GM19193 (cell line): ENCODE measurements around the gene ZNF30.

Experiments used
- POLR2A ChIP-seq: IDR thresholded peaks from 4 replicates; pipeline ENCODE4 v1.6.1; 2011; ENCODE audit not compliant: insufficient read depth, insufficient read length; ENCODE audit errors: extremely low read depth

The ZNF30 gene

DNA sequence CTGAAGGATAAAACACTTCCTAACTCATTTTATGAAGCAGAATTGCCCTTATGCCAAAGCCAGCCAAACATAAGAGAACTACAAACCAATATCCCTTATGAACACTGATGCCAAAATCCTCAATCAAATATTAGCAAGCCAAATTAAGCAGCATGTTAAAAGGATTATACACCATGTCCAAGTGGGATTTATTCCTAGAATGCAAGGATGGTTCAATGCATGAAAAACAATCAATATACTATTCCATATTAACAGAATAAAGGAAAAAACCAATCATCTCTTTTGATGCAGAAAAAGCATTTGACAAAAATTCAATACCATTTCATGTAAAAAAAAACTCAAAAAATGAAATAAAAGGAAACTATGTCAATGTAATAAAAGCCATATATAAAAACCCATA lies 26.4 kb downstream of the ZNF30 start:
- no peak for TF ChIP-seq POLR2A

- TF ChIP-seq POLR2A = no peak
Observed at GRCh38 chr19:34957830-34958751, 31.4 kb downstream of the ZNF30 start.

DNA sequence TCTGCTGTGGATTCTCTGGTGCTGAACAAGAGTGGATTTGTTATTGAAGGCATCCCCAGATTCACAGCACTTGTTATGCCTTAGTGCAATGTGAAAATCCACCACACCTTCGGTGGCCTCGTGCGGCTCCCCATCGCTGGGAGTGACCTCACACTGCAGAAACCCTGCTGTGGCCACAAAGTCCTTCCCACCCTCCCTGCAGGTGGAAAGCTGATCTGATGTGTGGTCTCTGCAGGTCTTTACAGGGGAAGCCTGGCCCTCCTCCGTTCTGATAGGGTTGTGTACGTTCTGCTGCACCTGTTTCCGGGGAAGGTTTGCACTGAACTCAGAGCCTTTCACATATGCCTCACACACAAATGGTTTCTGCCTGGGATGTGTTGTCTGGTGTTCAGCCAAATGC lies 32.3 kb downstream of the ZNF30 start:
- TF ChIP-seq POLR2A = no peak

DNA sequence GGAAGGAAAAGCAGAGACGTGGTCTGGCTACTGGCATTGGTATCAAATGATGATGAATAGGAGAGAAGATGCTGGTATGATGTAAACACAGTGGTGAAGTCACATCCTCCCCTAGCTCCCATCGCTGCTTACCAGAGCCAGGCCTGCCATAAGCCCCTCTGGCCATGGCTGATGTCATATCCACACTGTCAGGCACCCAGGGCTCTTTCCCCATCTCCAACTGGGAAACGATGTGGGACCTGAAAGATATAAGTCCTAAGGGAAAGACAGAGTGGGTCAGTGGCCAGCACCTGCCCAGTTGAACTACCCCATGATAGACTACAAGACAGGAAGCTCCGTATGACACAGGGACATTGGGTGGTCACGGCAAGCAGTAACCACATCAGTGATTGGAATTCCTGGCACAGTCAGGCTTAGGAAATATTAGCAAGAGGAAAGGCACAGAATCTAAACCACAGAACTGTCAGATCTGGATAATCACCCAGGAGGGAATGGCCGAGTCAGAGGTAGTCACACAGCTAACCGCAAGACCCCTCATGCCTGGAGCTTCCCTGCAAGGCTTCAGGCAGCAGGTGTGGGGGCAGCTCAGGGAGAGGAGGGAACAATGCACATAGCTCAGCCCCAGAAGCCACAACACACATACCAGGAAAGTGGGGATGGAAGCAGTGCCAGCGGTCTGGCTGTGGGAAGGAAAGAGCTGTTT lies 33.6 kb downstream of the ZNF30 start:
- no peak for TF ChIP-seq POLR2A

DNA sequence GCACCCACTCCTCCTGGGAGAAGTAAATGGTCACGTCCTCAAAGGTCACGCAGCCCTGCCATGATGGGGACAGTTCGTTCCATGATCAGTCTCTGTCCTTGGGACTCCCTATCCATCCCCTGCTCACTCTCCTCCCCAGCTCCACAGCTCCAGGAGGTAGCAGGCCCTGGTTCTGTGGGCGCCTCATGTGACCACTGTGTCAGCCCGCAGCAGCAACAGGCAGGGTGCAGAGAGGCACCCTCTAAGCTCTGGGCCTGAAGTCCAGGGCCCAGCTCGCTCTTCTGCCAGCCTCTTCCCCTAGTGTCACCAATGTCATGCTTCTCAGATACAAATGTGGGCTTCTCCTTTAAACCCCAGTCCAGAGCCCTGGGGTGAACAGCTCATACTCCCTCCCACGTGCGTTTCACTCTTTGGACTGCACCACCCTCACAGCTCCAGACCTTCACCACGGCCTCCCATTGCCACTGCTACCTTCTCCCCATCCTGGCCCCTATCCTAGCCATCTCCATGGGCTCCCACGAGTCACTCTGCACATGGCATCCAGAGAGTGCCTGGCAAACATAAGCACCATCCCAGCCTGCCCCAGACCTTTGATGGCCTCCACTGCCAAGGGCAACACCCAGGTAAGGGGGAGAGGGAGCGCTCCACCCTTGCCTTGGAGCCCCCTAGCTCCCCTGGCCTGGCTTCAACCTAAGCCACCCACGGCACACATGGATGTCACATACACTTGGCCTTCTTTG lies 34.4 kb downstream of the ZNF30 start:
- TF ChIP-seq POLR2A = no peak

GRCh38 chr19:34961775-34962686 lies 35.3 kb downstream of the ZNF30 start:
- no peak for TF ChIP-seq POLR2A

- no peak for TF ChIP-seq POLR2A
Observed at GRCh38 chr19:34962687-34963572, 36.2 kb downstream of the ZNF30 start.

GRCh38 chr19:34963573-34964406 lies 37.1 kb downstream of the ZNF30 start, which contains the start of gene ZNF792:
TSS of gene ZNF792 (minus strand) at chr19:34964229. CDS start at chr19:34963662, 567 bp downstream.
- TF ChIP-seq POLR2A = peak; percentile 47

DNA sequence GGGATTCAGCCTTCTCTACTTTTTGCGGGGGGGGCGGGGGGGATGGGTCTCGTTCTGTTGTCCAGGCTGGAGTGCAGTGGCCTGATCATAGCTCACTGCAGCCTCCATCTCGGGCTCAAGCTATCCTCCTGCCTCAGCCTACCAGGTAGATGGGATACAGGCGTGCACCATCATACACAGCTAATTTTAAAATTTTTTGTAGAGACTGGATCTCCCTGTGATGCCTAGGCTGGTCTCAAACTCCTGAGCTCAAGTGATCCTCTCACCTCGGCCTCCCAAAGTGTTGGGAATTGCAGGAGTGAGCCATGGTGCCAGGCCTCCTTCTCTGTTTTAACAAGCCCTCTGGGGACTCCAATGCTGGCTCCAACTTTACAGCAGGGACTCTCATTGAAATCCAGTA lies 37.9 kb downstream of the ZNF30 start:
- no peak for TF ChIP-seq POLR2A

- TF ChIP-seq POLR2A = no peak
Observed at GRCh38 chr19:34967551-34967950, 40.8 kb downstream of the ZNF30 start.

GRCh38 chr19:34969721-34970120 lies 43.0 kb downstream of the ZNF30 start:
- TF ChIP-seq POLR2A = no peak

- TF ChIP-seq POLR2A = no peak
Observed at GRCh38 chr19:34972163-34972705, 45.5 kb downstream of the ZNF30 start.
